OCI-LY3 (cell line): Measurements from ENCODE around the gene NUBP2.

Experiments used
- H2AFZ ChIP-seq: fragments of 200-600, 300-600 bp; shearing (Covaris generic); 2 replicates; pipeline ENCODE4 v1.6.0; 2014; ENCODE audit warnings: antibody characterized with exemption, low read depth, low read length
- H3K27ac ChIP-seq: fragments of 200-600, 300-600 bp; sonication (generic); 2 replicates; pipeline ENCODE4 v1.5.1; 2014; ENCODE audit warnings: mild to moderate bottlenecking, low read length, moderate library complexity, mixed read lengths
- H3K27me3 ChIP-seq: fragments of 200-600, 300-600 bp; sonication (generic); 2 replicates; pipeline ENCODE4 v1.6.1; 2014; ENCODE audit warnings: low read depth, low read length, mixed read lengths
- H3K36me3 ChIP-seq: fragments of 200-600, 300-600 bp; sonication (generic); replicated peaks from 2 replicates; pipeline ENCODE3; 2014; ENCODE audit warnings: low read depth, low read length, mixed read lengths
- H3K4me1 ChIP-seq: fragments of 300-600, 200-600 bp; sonication (generic); 2 replicates; pipeline ENCODE4 v1.6.1; 2014; ENCODE audit warnings: low read length, mixed read lengths
- H3K4me2 ChIP-seq: fragments of 200-600, 300-600 bp; sonication (generic); 2 replicates; pipeline ENCODE4 v1.6.1; 2014; ENCODE audit warnings: low read length, mixed read lengths
- H3K4me3 ChIP-seq: fragments of 300-600, 200-600 bp; sonication (generic); 2 replicates; pipeline ENCODE4 v1.5.1; 2014; ENCODE audit warnings: antibody characterized with exemption, mild to moderate bottlenecking, low read length, moderate library complexity
- H3K79me2 ChIP-seq: fragments of 300-600, 200-600 bp; shearing (Covaris generic); 2 replicates; pipeline ENCODE4 v1.6.1; 2014; ENCODE audit warnings: mild to moderate bottlenecking, low read length, mixed read lengths
- H3K9ac ChIP-seq: fragments of 300-600, 200-600 bp; shearing (Covaris generic); 2 replicates; pipeline ENCODE4 v1.6.0; 2014; ENCODE audit warnings: mild to moderate bottlenecking, low read length, moderate library complexity
- H3K9me3 ChIP-seq: fragments of 200-600, 300-600 bp; shearing (Covaris generic); 2 replicates; pipeline ENCODE4 v1.6.1; 2014; ENCODE audit warnings: low read length, mixed read lengths; ENCODE audit not compliant: insufficient read depth
- H4K20me1 ChIP-seq: fragments of 200-600, 300-600 bp; sonication (generic); 2 replicates; pipeline ENCODE4 v1.6.1; 2016; ENCODE audit warnings: low read length, mixed read lengths; ENCODE audit not compliant: insufficient read depth
- EZH2phosphoT487 ChIP-seq: fragments of 200-600 bp; shearing (Covaris generic); IDR thresholded peaks from 2 replicates; pipeline ENCODE4 v1.6.1; 2018; ENCODE audit warnings: antibody characterized with exemption, mixed run types, low read depth
- TF ChIP-seq, protein P1 (sequence below): fragments of 200-600, 300-600 bp; sonication (generic); IDR thresholded peaks from 2 replicates; pipeline ENCODE4 v1.5.1; 2014; ENCODE audit warnings: antibody characterized with exemption, low read length, low read depth

The NUBP2 gene

DNA sequence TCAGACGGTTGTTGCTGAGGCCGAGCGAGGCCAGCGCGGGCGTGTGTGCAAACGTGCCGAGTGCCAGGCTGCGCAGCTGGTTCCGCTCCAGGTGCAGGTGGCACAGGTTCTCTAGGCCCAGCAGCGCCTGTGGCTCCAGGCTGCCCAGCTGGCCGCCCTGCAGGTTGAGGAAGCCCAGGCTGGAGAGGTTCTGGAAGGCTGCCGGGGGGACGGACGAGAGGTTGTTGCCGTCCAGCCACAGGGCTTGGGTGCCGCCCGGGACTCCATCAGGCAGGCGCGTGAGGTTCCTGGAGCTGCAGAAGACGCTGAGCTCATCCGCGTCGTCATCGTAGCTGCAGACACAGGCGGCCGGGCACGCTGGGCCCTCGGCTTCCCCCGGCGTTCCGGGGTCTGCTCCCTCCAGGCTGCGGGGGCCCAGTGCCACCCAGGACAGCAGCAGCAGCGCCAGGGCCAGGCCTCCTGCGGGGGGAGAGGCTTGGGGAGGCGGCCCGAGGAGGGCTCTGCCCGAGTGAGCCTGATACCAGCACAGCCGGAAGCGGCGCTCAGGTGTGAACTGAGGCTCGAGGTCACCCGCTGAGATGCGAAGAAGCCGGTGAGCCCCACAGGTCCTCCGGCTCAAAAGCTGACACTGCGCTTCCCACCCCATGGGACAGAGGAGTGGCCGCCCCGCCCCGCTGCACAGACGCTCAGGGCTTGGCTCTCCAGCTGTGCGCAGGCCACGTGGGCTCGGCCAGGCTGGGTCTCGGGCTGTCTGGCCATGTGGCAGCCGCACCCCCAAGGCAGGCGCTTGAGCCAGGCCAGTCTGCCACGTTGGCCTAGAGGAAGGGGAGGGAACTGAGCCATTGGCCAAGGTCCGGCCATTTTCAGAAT lies 9.4 kb downstream of the NUBP2 start:
- H3K4me2 ChIP-seq = no peak overlapping the region
- TF ChIP-seq, protein P1, sequence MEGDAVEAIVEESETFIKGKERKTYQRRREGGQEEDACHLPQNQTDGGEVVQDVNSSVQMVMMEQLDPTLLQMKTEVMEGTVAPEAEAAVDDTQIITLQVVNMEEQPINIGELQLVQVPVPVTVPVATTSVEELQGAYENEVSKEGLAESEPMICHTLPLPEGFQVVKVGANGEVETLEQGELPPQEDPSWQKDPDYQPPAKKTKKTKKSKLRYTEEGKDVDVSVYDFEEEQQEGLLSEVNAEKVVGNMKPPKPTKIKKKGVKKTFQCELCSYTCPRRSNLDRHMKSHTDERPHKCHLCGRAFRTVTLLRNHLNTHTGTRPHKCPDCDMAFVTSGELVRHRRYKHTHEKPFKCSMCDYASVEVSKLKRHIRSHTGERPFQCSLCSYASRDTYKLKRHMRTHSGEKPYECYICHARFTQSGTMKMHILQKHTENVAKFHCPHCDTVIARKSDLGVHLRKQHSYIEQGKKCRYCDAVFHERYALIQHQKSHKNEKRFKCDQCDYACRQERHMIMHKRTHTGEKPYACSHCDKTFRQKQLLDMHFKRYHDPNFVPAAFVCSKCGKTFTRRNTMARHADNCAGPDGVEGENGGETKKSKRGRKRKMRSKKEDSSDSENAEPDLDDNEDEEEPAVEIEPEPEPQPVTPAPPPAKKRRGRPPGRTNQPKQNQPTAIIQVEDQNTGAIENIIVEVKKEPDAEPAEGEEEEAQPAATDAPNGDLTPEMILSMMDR = no peak
- TF ChIP-seq EZH2phosphoT487 = no peak
- no peak overlapping the region for H3K9ac ChIP-seq
- H3K36me3 ChIP-seq = no peaks in the 10 kb centered on the region
- H3K4me3 ChIP-seq = no peak overlapping the region
- peaks cover 6% of the 10 kb centered on the region; the same call in 1 of the 2 replicates for H3K79me2 ChIP-seq
- no peak overlapping the region for H3K27ac ChIP-seq
- no peak overlapping the region for H2AFZ ChIP-seq
- H4K20me1 ChIP-seq = no peaks in the 10 kb centered on the region
- no peaks in the 10 kb centered on the region for H3K9me3 ChIP-seq
- no peaks in the 10 kb centered on the region for H3K4me1 ChIP-seq
- H3K27me3 ChIP-seq = no peaks in the 10 kb centered on the region

DNA sequence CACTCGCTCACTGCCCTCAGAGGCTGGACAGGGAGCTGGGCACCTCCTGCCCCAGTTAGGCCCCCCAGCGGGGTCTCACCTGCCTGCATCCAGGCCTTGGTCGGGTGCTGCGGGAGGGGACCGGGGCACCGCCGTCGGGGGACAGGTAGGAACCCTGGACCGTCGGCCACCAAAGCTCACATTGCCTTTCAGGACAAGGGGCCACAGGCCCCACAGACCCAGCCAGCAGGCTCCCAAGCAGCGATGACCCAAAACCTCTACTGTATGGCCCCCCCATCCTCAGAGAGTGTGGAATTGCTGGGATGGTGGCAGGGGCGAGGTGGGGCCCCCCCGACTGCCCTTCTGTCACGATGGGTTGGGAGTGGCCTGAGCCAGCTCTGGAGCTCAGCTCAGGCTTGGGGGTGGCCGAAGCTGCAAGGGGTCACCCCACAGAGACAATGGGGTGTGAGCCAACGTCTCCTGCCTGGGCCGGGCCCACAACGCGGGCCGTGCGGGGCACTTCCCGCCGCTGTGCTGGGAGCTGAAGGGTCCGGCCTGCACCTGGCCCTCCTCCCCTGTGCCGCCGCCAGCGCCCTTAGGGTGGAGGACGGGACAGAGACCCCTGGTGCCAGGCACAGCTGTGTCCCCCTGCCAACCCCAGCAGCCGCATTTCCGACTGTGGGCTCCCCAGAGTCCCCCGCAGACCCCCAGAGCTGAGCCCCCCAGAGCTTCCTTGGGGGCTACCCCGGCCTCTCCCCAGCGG lies 10.2 kb downstream of the NUBP2 start:
- Histone ChIP-seq H3K27me3 (no peaks in the 10 kb centered on the region), H3K27ac (no peak overlapping the region), H4K20me1 (no peaks in the 10 kb centered on the region), H3K9ac (no peak overlapping the region), H3K4me1 (no peaks in the 10 kb centered on the region), H3K79me2 (no peaks in the 10 kb centered on the region), H3K36me3 (no peaks in the 10 kb centered on the region), H2AFZ (no peak overlapping the region), H3K9me3 (no peaks in the 10 kb centered on the region), H3K4me2 (no peak overlapping the region), H3K4me3 (no peak overlapping the region)
- TF ChIP-seq EZH2phosphoT487 = no peak
- TF ChIP-seq, protein P1 = no peak

DNA sequence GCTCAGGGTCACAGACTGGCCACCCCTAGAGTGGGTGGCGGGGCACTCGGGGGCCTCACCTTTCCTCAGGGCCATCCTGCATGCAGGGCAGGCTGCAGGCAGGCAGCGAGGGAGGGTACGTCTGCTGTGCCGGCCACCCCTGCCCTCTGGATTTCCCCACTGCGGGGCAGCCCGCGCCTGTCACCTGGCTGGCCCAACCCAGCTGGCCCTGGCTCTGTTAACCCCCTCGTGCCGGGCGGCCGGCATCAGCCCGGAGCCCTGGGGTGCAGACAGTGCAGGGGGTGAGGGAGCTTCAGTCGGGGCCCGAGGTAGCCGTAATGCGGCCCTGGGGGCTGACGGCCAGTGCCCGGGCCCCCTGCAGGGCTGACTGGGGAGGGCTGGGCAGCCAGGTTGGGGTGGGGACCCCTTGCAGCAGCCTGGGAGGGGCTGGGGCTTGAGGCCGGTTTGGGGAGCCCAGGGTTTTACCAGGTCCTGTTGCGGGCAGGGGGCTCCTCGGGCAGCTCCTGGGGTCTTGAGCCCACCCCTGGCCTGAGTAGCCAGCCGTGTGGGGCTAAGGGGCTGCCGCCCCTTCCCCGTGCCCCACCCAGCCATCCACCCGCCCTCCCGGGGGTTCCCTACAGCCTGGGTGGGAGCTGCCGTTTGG lies 10.9 kb downstream of the NUBP2 start, which contains the start of gene IGFALS:
TSS of gene IGFALS (minus strand) at position 128 of the 643 bp plus-strand sequence. CDS start at position 75, 53 bp downstream.
- Histone ChIP-seq H3K4me2 (no peak within 1 kb of the TSS), H3K79me2 (no peaks in the 10 kb centered on the region), H3K4me1 (no peaks in the 10 kb centered on the region), H3K27me3 (no peaks in the 10 kb centered on the region), H3K36me3 (no peaks in the 10 kb centered on the region), H3K27ac (no peak within 1 kb of the TSS), H3K9me3 (no peaks in the 10 kb centered on the region), H3K4me3 (no peak within 1 kb of the TSS), H2AFZ (no peak within 1 kb of the TSS), H3K9ac (no peak within 1 kb of the TSS), H4K20me1 (no peaks in the 10 kb centered on the region)
- TF ChIP-seq EZH2phosphoT487 = no peak
- TF ChIP-seq, protein P1 = no peak
